Measurements from ENCODE around the gene ING3. TPM values are rescaled to one million over a fixed set of nuclear protein-coding genes. Genes with fewer than 3 reads are reported as not detected.

ING3 gene
- total RNA-seq, 2 donors from 2014 or later, result 12.6 to 14.9 TPM

GRCh38 chr7:121006711-121007315, 56.2 kb downstream of the ING3 start:
- Histone ChIP-seq H3K36me3 (ENCODE audit: control insufficient read depth, insufficient read depth, low read length) (no peaks in the 10 kb centered on the region), H3K4me3 (ENCODE audit: low read length) (no peak overlapping the region), H3K9ac (ENCODE audit: extremely low read depth, low read length, poor library complexity, severe bottlenecking) (no peak overlapping the region), H3K9me3 (ENCODE audit: control insufficient read depth, low read length) (no peaks in the 10 kb centered on the region), H3K27ac (ENCODE audit: low read depth, low read length) (no peak overlapping the region), H3K27me3 (ENCODE audit: control insufficient read depth, insufficient read depth, low read length, poor library complexity, severe bottlenecking) (no peaks in the 10 kb centered on the region), H3K4me1 (ENCODE audit: control insufficient read depth, insufficient read depth, low read length) (peaks cover 7% of the 10 kb centered on the region)
- Mint-ChIP-seq H3K4me3 (no peak overlapping the region), H3K27me3 (ENCODE audit: insufficient read depth) (no peaks in the 10 kb centered on the region), H3K27ac (peak overlapping the region; percentile 62), H3K4me1 (peaks cover 10% of the 10 kb centered on the region), H3K9me3 (no peaks in the 10 kb centered on the region), H3K36me3 (ENCODE audit: low read depth) (no peaks in the 10 kb centered on the region)
- peak; percentile 48 for DNase-seq
- WGBS, 2 experiments (ENCODE audit: insufficient coverage in 1 of 2, insufficient read length in 1 of 2), result 64 to 78% methylated on average over 4 to 6 of the region's 6 CpGs
- TF ChIP-seq CTCF (conservative IDR thresholded peaks at IDR 0.05), result no peak

- Histone ChIP-seq H3K9me3 (ENCODE audit: control insufficient read depth, low read length) (no peaks in the 10 kb centered on the region), H3K36me3 (ENCODE audit: control insufficient read depth, insufficient read depth, low read length) (no peaks in the 10 kb centered on the region), H3K27ac (ENCODE audit: low read depth, low read length) (no peak overlapping the region), H3K4me1 (ENCODE audit: control insufficient read depth, insufficient read depth, low read length) (peaks cover 7% of the 10 kb centered on the region), H3K4me3 (ENCODE audit: low read length) (no peak overlapping the region), H3K9ac (ENCODE audit: extremely low read depth, low read length, poor library complexity, severe bottlenecking) (no peak overlapping the region), H3K27me3 (ENCODE audit: control insufficient read depth, insufficient read depth, low read length, poor library complexity, severe bottlenecking) (no peaks in the 10 kb centered on the region)
- Mint-ChIP-seq H3K9me3 (no peaks in the 10 kb centered on the region), H3K36me3 (ENCODE audit: low read depth) (no peaks in the 10 kb centered on the region), H3K4me3 (no peak overlapping the region), H3K27ac (no peak overlapping the region), H3K27me3 (ENCODE audit: insufficient read depth) (no peaks in the 10 kb centered on the region), H3K4me1 (peaks cover 10% of the 10 kb centered on the region)
- WGBS, 2 experiments (ENCODE audit: insufficient coverage in 1 of 2, insufficient read length in 1 of 2), result 85 to 100% methylated on average over 1 to 2 of the region's 2 CpGs
- DNase-seq, result no peak
- TF ChIP-seq CTCF (conservative IDR thresholded peaks at IDR 0.05), result no peak
Observed at GRCh38 chr7:121008816-121009215, 58.2 kb downstream of the ING3 start.

- peaks cover 6% of the 10 kb centered on the region for H3K4me1 Mint-ChIP-seq
- no peak overlapping the region for H3K4me3 Mint-ChIP-seq
- Histone ChIP-seq H3K27me3 (ENCODE audit: control insufficient read depth, insufficient read depth, low read length, poor library complexity, severe bottlenecking) (no peaks in the 10 kb centered on the region), H3K36me3 (ENCODE audit: control insufficient read depth, insufficient read depth, low read length) (no peaks in the 10 kb centered on the region), H3K27ac (ENCODE audit: low read depth, low read length) (no peak overlapping the region), H3K9me3 (ENCODE audit: control insufficient read depth, low read length) (no peaks in the 10 kb centered on the region), H3K4me3 (ENCODE audit: low read length) (no peak overlapping the region), H3K9ac (ENCODE audit: extremely low read depth, low read length, poor library complexity, severe bottlenecking) (no peak overlapping the region), H3K4me1 (ENCODE audit: control insufficient read depth, insufficient read depth, low read length) (peaks cover 3% of the 10 kb centered on the region)
- no CpG with 5 or more reads among the region's 1 CpG for WGBS, 2 experiments (ENCODE audit: insufficient coverage in 1 of 2, insufficient read length in 1 of 2)
- no peaks in the 10 kb centered on the region for H3K27me3 Mint-ChIP-seq (ENCODE audit: insufficient read depth)
- no peaks in the 10 kb centered on the region for H3K9me3 Mint-ChIP-seq
- no peak for TF ChIP-seq CTCF (conservative IDR thresholded peaks at IDR 0.05)
- no peak overlapping the region for H3K27ac Mint-ChIP-seq
- no peaks in the 10 kb centered on the region for H3K36me3 Mint-ChIP-seq (ENCODE audit: low read depth)
- no peak for DNase-seq
Observed at GRCh38 chr7:121011401-121011800, 60.8 kb downstream of the ING3 start.
